Measurements from ENCODE around the gene DNAJC24. TPM values are rescaled to one million over a fixed set of nuclear protein-coding genes. Genes with fewer than 3 reads are reported as not detected.

DNAJC24 gene
- total RNA-seq, 1 experiment from 2014 or later, result 18.3 TPM

GRCh38 chr11:31477528-31478222 is 108.0 kb downstream of the DNAJC24 start:
- Histone ChIP-seq H4K20me1 (ENCODE audit: insufficient read depth) (peaks cover 27% of the 10 kb centered on the region; the same call in 1 of the 2 replicates), H3K4me2 (ENCODE audit: low read length) (no peak overlapping the region), H3K9me2 (ENCODE audit: insufficient read depth) (no peaks in the 10 kb centered on the region), H2AFZ (ENCODE audit: low read depth, low read length, poor library complexity, severe bottlenecking) (no peak overlapping the region), H3K4me1 (ENCODE audit: control insufficient read depth in 1 of 2, insufficient read depth in 2 of 2, low read length in 2 of 2) (no peaks in the 10 kb centered on the region), H3K36me3 (ENCODE audit: control insufficient read depth in 1 of 2, insufficient read depth in 2 of 2, low read length in 2 of 2) (0 out of 4 replicates have a peak, but pooled peaks cover 0 to 4% of the 10 kb centered on the region in 2 experiments), H3K27ac (ENCODE audit: low read depth, low read length) (no peak overlapping the region), H3K4me3 (replicated peaks in 1 of 2; ENCODE audit: low read depth in 1 of 2, low read length in 2 of 2) (no peak overlapping the region), H3K9ac (ENCODE audit: low read length) (no peak overlapping the region), H3K27me3 (ENCODE audit: insufficient read depth, low read length) (no peaks in the 10 kb centered on the region), H3K9me3 (ENCODE audit: control insufficient read depth in 1 of 2, insufficient read depth in 1 of 2, low read depth in 1 of 2, low read length in 2 of 2) (no peaks in the 10 kb centered on the region), H3K79me2 (ENCODE audit: insufficient read depth, low read length) (peaks cover 82% of the 10 kb centered on the region)
- DNase-seq (ENCODE audit: low read depth, low spot score) (no peak), ATAC-seq (no peak)
- ChIA-PET CTCF (no interaction called here), POLR2A (no interaction called here), RAD21 (ENCODE audit: low non-redundant PET in 1 of 2, low total read pairs in 2 of 2, uncharacterized antibody in 2 of 2, unreplicated experiment in 2 of 2) (no interaction called here)
- BruUV-seq (replicated peaks), result no TSS peak
- intact Hi-C loops (cut with micrococcal nuclease), result loop anchor here (10.0 kb wide), 1 partner anchor 63 kb away; no protein-coding TSS in a partner anchor
- TF ChIP-seq EGR1 (IDR thresholded peaks at IDR 0.05; ENCODE audit: low read depth), result no peak
- TF ChIP-seq YY1 (IDR thresholded peaks at IDR 0.05; ENCODE audit: extremely low read depth, insufficient replicate concordance, low read depth, low read length), result no peak
- TF ChIP-seq POLR2AphosphoS5 (IDR thresholded peaks at IDR 0.05; ENCODE audit: low read depth, low read length), result no peak
- TF ChIP-seq REST (IDR thresholded peaks at IDR 0.05; ENCODE audit: low read depth), result no peak
- TF ChIP-seq MAX (IDR thresholded peaks at IDR 0.05), result no peak
